HG03565 (cell line): ENCODE data around the gene TBC1D22A.

ENCODE experiments used
- ATAC-seq: cut with Tn5 transposase; IDR thresholded peaks from one replicate; pipeline ENCODE4 v1.9.1; 2021; ENCODE audit warnings: mild to moderate bottlenecking, moderate library complexity; ENCODE audit not compliant: unreplicated experiment

The TBC1D22A gene

DNA sequence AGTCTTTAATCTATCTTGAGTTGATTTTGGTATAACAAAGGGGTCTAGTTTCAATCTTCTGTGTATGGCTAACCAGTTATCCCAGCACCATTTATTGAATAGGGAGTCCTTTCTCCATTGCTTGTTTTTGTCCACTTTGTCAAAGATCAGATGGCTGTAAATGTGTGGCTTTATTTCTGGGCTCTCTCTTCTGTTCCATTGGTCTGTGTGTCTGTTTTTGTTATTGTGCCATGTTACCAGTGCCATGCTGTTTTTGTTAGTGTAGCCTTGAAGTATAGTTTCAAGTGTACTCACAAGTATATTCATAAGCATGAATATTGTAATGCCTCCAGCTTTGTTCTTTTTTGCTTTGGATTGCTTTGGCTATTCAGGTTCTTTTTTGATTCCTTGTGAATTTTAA lies 159.6 kb downstream of the TBC1D22A start:
- ATAC-seq = no peak

DNA sequence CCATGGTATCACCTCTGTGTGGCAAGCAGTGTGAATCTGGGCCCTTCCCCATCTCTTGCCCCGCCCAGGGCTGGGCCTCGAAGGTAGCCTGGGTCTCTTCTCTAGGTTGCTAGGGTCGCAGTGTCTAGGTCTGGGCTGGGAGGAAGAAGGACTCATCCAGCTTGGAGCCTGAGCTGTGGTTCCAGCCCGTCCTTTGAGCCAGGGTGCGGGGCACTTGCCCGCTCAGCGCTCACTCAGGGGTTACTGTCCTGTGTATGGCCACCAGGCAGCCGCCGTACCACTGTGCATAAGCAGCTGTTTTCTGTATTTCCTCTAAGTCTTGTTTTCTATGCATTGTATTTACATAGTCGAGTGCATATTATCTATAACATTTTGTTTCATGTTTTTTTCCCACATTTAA lies 160.9 kb downstream of the TBC1D22A start:
- no peak for ATAC-seq

DNA sequence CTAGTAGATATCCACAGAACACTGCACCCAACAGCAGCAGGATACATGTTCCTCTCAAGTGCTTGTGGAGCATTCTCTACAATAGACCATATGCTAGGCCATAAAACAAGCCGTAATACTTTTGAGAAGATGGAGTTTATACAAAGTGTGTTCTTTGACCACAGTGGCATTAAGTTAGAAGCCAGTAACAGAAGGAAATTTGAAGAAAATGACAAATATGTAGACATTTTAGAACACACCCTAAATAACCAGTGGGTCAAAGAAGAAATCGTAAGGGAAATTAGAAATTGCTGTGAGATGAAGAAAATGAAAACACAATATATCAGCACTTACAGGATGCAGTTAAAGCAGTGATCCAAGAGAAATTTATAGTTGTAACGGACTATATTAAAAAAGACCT lies 163.4 kb downstream of the TBC1D22A start:
- ATAC-seq = no peak

DNA sequence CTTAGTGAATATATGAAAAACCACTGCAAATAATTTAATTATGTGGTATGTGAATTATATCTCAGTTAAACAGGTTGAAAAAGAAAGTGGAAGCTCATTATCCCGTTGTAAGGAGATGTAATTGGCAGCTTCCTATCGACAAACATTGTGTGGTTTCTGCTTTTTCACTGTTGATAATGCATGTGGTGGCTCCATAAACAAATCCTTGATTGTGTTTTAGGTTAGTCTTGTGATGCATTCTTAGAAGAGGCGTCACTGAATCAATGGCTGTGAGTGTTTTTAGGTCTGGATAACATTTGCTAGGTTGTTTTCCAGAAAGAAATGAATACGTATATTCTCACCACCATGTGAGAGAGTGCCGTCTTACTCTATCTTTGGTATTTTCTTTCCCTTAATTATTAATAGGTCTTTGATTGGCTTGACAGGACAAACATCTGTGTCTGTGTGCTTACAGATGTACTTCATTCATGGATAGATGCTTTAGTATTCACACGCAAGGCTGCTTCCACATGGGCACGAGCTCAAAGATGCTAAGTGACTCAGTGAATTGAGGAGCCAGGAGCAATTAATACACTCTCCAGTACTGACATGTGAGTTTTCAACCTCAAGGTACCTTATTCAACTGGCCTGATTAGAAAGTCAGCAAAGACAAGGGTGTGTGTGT lies 166.7 kb downstream of the TBC1D22A start:
- no peak for ATAC-seq

DNA sequence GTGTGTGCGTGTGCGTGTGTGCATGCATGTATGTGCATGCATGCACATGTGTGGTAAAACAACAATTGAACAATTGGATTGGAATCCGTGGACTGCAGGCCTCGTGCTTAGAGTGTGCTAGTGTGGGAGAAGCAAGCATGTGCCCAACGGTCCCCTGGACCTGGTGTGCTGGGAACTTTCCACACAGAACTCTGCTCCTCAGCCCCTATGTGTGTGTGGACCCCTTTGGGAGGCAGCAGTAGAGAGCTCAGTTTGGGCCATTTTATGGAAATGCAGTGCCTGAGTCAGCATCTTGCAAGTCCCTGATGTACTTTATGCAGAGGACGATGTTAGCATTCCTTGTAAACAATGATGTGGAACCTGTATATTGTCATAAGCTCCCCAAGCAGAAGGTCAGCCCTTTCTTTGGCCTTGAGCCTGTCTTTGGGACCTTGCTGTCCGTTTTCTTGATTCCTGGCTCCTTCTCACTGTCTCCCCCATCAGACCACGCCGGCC lies 167.3 kb downstream of the TBC1D22A start:
- ATAC-seq = no peak

DNA sequence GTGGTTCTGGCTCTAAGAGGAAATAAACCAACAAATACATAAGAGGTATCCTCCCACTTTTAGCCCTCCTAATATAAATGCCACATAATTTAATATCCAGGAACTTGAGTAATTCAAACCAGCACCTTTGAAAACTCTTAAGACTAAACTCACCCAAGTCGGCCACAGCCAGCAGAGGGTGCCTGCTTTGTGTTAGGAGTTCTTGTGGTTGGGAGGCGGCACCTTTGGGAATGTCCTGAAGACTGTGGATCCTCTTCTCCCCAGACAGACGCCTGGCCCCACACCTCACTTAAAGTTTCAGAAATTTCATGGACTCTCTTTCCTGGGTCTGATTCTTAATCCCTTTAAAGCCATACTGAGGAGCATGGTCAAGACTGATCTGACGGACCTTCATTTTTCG lies 169.0 kb downstream of the TBC1D22A start:
- no peak for ATAC-seq

DNA sequence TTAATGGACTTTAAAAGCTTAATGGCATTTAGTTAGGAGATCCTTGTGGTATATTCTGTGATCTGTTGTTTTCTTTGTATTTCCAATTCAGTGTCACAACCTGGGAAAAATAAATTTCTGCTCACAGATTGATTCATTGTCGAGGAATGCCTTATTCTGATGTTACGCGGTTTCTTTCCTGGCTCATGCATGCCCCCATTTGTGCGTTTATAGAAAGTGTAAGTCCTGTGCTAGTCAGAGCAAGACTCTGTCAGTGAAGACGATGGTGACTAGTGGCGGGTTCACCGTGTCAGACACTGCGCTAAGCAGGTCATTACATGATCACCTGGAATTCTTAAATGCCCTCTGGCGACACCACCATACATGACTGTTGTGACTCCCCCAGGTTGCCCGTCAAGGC lies 169.4 kb downstream of the TBC1D22A start:
- ATAC-seq = no peak

DNA sequence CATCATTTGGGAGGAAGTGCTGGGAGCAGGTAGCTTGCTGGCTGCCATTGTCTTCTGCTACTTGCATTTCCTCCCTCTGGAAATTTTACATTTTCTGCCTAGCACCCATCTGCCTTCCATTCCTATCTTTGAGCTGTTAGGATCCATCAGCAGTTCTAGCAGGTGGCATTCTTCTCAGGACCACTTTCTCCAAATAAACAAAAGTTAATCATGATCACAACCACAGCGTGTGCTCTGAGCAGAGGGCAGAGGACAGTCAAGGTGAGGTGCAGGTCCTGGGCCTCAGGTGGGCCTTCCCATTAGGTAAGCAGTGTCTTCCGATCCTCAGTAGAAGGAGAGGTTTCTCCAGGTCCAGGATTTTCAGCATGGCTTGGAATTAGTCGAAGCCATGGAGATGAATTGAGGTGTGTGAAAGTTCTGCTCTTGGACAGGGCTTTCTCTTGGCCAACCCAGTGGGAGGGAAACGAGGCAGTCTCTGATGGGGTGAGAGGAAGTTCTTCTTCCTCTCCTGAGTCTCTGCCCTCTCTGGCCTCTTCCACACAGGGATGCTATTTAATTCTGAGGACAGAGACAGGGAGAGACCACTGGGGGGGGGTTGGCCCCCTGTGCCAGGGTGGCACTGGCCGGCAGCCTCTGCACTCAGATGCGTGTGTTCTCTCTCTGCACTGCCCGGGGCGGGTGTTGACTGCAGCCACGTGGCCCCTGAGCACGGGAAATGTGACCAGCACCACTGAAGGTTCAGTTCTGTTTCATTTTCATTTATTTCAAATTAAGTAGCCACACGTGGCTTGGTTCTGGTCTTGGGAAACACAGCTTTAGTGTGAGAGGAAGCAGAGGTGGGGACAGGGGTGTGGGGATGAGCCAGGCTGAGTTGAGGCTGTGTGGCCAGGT lies 170.8 kb downstream of the TBC1D22A start:
- no peak for ATAC-seq

DNA sequence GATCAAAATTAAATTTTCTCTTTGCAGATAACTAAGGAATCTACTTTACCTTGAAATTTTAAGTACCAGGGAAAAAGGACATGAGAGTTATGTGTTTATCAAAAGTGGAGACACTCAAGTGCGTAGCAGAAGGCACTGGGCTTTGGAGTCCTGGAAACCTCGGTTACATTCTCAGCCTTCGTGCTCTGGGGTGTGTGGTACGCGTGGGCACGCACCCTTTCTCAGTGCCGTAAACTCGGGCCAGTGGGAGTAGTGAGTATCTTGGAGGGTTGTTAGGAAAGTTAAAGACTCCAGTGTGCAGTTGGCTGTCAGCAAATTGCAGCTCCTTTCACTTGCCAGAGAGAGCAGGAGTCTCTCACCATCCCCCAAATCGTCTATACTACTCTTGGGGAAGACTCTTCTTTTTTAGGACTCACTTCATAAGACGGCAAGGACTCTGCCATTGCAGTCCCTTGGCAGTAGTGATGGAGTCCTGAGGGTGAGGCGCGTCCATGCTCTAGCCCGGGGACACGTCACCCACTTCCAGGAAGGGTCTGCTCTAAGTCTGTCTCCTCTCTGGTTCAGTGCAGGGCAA lies 171.8 kb downstream of the TBC1D22A start:
- no peak for ATAC-seq

DNA sequence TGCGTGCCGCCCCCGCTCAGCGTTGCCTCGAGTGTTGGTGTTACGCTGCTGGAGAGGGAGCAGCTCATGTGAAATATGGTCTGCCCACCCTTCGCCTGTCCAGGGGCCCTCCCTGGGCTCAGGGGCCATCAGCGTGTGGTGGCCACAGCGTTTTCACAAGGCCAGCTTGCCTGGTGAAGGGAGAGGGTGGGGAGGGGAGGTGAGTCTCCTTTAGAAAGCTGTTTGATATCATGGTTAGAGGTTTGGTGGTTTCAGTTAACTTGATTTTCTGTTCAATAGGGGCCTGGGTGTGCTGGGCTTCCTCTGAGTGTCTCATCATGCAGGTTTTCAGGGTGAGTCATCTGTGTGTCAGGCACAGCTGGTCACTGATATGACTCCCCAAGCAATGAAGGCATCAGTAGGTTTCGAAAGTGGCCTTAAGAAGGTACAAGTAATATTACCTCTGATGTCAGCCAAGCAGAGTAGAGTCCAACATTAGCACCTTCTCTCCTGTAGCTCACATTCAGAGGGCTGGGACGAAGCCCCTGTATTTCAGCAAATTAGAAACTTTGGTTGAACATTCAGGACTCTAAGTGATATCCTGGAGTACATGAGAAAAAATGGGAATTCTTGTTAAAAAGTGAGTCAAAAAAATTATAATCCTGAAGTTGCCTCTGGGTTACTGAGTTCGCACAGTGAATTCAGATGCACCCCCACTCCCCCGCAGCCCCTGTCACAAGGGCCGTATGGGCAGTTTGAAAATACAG lies 172.5 kb downstream of the TBC1D22A start:
- ATAC-seq = peak; percentile 74

DNA sequence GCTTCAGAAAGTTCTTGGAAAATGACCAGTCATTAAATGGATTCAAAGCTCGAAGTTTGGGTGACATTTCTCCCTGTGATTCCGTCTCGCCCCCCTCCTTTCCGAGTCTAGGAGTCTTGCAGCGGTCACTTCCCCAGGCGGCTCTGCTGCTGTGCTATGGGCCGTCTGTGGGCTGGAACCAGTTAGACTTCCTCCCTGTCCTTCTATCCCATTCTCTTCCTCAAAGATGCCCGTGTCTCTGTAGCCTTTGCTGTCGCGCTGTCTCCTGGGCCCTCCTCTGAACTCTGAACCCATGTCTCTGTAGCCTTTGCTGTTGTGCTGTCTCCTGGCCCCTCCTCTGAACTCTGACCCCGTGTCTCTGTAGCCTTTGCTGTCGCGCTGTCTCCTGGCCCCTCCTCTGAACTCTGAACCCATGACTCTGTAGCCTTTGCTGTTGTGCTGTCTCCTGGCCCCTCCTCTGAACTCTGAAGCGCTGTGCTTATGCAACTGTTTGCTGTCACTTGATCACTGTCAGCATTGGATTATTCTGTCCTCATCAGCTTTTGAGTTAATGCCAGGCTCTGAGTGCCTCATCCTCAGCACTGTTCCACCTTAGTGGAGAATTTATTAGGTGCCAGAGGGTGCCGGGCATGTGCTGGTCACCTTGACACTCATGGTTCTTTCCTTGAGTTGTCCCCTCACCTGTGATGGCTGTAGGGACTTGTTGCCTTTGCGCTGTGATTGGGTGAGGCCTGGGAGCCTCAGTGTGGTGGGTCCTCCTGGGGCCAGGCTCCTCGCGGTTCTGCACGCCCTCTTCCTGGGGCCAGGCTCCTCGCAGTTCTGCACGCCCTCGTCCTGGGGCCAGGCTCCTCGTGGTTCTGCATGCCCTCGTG lies 173.3 kb downstream of the TBC1D22A start:
- ATAC-seq = no peak

DNA sequence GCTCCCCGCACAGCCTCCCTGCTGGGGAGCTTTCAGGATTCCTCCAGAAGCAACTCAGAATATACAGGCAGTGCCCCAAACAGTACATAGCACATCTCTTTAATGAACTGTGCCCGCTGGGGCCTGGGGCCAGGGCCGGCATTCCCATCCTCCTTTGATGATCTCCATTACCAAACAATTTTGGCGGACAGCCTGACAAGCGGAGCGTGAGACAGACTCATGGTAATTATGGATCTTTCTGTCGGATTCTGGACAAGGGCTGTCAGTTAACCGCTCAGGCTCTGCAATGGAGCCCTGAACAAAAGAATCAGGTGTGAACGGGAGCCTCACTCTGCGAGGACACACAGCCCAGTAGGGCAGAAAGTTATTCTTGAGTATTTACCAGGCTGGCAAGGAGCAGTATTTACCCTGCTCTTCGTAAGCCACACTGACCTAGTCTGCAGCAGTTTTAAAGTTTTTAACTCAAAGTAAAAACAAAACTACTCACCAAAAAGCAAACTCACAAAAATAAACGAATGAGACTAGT lies 174.0 kb downstream of the TBC1D22A start:
- no peak for ATAC-seq

DNA sequence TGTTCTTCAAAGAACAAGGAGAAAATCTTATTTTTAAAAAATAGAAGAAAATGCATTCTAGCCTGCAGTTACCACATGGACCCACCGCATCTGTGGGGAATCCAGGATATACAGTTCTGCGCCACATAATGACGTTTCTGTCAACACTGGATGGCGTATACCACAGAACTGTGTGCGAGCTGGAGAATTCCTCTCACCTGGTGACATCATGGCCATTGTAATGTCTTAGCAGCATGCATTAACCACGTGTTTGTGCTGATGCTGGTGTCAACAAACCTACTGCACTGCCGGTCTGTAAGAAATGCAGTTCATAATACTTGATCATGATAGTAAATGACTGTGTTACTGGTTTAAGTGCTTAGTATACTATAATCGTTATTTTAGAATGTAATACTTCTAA lies 174.7 kb downstream of the TBC1D22A start:
- ATAC-seq = no peak

DNA sequence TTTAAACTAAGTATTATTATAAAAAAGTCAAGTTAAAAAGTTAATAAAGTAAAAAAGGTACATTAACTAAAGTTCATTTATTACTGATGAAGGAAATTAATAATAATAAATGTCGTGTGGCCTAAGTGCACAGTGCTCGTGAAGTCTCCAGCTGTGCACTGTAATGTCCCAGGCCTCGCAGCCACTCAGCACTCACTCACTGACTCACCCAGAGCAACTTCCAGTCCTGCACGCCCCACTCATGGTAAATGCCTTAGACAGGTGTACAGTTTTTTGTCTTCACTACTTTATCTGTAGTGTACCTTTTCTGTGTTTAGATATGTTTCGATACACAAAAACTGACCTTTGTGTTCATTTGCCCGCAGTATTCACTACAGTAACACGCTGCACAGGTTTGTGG lies 175.5 kb downstream of the TBC1D22A start:
- no peak for ATAC-seq

DNA sequence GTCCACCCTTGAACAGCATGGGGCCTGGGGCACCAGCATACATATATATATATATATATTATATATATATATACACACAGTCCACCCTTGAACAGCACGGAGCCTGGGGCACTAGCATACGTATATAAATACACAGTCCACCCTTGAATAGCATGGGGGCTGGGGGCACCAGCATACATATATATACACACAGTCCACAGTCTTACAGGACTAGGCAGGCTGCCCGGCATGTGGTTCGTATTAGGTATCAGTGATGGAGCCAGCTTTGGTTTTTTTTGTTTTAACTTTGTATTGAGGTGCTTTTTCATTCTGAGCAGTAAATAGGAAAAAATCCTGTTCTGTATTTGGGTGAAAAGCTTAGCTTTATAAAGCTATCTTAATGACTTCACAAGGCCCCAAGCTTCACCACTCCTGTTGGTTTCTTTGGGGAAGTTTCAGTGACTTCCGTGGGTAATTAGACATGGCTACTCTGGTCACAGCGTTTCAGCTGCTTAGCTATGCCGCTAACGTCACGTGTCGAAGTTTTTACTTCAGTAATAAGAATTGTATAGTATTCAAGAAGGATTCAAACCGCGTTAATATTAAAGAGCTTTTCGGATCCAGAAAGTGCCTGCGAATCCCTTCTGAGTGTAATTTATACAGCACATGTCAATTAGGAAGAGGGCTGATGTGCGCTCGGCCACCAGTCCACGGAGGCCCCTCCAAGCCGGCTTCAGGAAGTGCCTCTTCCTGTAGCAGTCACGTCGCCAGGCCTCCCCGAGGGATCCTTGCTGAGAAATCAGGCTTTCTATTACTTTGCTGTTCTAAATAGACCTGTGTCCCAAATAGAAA lies 179.7 kb downstream of the TBC1D22A start:
- ATAC-seq = no peak

DNA sequence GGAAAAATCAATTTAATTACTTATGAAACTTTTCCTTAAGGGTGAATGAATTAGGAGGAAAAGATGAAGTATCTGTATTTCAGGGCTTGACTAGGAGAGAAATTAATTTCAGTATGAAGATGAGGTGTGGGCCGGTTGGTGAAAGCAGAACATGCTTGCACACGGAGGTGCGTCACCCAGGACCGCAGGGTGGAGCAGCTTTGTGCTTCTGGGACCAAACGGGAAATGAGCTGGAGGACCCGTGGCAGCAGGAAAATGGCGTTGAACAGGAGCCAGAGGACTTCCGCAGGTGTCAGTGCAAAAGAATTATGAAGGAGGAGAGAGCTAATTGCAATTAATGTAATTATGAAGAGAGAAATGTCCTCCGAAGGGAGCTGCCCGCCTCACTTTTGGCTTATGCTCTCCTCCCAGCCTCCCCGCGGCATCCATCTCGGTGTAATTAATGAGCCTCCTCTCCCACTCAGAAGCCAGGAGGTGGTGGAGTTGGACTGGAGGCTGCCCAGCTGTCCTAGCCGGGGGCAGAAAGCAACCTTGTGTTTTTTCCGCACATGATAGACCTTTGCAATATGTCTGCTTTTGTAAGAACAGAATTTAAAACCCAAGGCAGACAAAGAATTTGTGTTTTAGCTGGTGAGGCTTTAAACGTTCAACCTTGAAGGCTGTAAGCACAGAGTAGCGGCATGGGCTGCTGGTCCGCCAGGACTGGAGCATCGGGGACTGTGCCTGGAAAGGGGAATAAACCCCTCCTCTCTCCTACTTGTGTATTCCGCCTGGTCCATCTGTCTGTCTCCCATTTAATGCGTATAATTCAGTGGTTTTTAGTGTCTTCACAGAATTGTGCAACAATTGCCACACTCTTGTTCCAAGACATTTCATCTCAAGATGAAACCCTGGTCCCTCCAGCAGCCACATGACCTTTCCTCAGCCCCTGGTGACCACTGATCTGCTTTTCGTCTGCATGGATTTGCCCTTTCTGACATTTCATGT lies 180.6 kb downstream of the TBC1D22A start:
- no peak for ATAC-seq

DNA sequence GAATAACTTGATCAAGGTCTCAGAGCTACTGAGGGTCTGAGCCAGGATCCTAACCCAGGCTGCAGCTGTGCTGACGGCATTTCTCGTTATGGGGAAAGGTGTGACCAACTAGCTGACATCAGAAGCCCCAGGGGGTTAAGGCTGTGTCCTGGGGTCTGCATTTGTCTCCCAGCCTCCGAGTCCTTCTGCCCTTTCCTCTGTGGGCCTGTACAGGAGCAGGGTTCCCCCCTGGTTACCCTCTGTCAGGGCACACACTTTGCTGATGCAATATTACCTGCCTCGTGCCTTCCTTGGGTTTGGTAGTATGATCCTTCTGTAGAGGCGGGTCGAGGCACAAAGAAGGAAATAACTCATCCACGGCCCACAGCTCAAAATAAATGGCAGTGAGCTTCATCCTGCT lies 183.0 kb downstream of the TBC1D22A start:
- no peak for ATAC-seq

DNA sequence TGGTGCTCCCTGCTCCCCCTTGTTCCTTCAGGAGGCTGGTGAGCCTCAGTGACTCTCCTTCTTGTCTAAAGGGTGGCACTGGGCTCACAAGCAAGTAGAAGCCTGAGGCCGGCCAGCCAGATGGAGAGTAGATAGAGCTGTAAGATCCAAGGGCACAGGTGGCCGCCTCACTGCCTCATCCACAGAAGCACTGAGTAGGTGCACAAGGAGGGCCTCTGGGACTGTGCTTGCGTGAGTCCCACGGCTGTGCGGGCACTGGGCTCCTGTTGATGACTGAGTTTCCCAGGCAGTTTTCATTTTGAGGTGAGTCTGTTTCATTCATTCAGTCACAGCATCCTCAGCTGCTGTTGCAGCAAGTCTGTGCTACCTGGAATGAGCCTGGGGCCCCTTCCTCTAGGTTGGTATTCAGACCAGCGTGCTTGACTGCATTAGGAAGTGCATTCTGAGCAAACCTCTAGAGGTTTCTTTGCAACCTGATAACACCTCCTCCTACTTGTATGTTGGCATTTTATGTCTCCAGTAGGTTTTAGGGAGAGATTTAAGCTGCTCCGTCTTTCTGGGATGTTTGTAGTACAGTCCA lies 184.0 kb downstream of the TBC1D22A start:
- ATAC-seq = no peak
